GM21447 (cell line): ENCODE results near the gene DYNLT5.
"Not testable (repeated sequence)": the region's sequence is repeated elsewhere in the genome, so short reads cannot be mapped to it uniquely, and the experiment has no call there.

ENCODE experiments used
- ATAC-seq: cut with Tn5 transposase; IDR thresholded peaks from one replicate; pipeline ENCODE4 v1.9.1; 2021; ENCODE audit not compliant: unreplicated experiment

The DYNLT5 gene

GRCh38 chr1:66785800-66786199 is 33.5 kb downstream of the DYNLT5 start:
- not testable (repeated sequence) for ATAC-seq

DNA sequence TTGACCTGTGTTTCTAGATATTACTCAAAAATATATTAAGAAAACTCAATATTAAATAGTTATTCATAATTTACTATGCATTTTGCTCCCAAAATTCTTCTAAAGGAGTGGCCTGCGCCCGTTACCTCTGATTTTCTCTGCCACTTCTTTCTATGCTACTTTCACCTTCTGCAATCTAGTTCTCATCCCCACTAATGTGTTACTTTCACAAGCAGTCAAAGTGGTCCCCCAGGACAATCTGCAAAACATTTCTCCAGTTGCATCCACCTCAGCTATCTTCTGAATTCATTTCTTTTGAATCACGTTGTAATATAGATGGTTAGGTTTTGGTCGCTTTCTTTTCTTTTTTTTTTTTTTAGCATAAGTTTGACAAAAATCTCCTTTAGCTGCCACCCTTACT is 35.4 kb downstream of the DYNLT5 start:
- no peak for ATAC-seq

DNA sequence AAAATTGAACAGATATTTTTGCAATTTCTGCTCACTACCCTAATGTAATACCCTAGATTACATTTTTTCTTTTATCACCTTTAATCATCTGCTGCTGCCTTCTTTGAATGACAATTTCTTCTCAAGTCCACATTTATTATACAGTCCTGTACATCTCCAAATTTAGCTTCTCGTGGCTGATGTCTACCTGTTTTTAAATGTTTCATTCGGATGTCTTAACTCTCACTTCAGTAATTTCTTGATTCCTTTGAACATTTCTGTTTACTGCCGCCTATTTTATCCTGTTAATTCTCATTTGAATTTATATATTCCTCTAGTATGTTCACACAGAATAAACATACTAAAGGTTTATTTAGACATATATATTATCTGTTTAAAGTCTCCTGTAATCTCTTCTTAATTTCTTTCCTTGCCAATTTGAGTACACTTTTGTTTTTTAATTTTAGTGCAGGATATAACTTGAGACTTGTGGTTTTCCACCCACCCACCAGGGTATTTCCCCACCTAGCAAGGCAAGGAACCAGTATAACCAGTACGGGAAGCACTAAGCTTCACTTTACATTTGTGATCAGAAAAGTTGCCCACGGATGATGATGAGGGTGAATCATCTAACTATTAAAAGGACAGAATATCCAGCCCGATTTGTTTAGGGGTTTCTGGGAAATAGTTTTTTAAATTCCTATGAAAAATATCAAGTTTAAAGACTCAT is 36.1 kb downstream of the DYNLT5 start:
- peak; percentile 74 for ATAC-seq

- ATAC-seq = no peak
Observed at GRCh38 chr1:66791621-66792610, 39.7 kb downstream of the DYNLT5 start.

- not testable (repeated sequence) for ATAC-seq
Observed at GRCh38 chr1:66795839-66796238, 43.6 kb downstream of the DYNLT5 start.

DNA sequence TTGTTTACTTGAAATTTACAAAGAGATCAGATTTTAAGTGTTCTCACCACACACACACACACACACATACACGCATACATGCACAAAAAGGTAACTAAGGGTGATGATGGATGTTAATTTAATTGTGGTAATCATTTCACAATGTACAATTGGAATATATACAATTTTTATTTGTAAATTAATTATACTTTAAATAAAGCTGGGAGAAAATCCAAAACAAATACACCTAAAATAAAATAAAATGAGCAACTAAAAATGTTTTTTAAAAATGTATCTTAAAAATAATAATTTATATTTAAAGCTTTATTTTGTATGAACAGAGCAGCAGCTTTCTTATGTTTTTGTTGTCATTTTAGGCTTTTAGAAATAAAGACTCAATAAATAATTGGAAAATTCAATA is 57.0 kb downstream of the DYNLT5 start:
- no peak for ATAC-seq

DNA sequence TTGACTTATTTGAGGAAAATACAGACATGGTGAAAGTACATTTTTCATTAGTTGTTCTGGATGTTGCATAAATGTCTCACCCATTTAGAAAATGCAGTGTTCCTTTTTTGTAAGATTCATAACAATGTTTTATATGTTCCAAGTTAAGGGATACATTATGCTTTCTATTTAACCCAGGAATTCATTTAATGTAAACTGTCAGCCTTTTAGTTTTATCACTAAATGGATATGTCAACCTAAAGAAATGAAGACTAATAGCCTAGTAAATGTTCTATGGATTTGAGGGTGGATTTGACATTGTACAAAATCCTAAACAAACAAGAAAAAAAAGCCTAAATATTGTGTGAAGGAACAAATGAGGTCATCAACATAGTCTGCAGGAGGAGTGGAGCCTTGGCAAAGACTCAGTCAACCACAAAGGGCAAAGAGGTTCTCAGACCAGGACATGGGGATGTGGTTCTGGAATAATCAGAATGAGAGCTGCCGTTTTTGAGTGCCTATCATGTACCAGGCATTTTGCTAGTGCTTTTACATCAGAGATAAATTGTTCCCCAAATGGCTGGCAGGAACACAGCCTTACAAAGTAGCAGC is 57.6 kb downstream of the DYNLT5 start:
- ATAC-seq = no peak

- no peak for ATAC-seq
Observed at GRCh38 chr1:66824771-66825170, 72.5 kb downstream of the DYNLT5 start.
